Measurements from ENCODE around the gene LIPC.

DNA sequence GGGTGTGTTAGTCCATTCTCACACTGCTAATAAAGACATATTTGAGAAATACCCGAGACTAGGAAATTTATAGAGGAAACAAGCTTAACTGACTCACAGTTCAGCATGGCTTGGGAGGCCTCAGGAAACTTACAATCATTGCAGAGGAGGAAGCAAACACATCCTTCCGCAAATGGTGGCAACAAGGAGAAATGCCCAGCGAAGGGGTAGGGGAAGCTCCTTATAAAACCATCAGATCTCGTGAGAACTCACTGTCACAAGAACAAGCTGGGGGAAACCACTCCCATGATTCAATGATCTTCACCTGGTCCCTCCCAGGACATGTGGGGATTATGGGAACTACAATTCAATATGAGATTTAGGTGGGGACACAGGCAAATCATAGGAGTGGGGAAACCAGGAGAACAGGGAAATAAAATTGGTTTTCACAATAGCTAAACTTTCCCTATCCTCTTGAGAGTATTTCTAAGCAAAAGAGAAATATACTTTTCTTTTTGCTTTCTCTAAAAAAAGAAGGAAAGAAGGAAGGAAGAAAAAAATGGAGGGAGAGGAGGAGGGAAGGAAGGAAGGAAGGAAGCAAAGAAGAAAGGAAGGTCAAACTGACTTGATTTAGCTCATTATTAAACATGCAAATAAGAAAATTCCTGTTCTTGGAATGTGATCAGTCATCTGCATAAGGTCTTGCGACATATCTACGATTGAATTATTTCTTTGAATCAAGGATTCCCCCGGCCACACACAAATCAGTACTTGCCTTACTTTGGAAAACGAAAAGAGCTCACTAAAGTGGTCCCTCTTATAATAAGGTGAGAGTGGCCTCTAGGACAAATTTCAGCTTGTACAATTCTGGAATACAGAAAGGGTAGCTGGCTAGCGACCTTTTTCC lies 75.2 kb downstream of the LIPC start:
- TF ChIP-seq, protein P1, sequence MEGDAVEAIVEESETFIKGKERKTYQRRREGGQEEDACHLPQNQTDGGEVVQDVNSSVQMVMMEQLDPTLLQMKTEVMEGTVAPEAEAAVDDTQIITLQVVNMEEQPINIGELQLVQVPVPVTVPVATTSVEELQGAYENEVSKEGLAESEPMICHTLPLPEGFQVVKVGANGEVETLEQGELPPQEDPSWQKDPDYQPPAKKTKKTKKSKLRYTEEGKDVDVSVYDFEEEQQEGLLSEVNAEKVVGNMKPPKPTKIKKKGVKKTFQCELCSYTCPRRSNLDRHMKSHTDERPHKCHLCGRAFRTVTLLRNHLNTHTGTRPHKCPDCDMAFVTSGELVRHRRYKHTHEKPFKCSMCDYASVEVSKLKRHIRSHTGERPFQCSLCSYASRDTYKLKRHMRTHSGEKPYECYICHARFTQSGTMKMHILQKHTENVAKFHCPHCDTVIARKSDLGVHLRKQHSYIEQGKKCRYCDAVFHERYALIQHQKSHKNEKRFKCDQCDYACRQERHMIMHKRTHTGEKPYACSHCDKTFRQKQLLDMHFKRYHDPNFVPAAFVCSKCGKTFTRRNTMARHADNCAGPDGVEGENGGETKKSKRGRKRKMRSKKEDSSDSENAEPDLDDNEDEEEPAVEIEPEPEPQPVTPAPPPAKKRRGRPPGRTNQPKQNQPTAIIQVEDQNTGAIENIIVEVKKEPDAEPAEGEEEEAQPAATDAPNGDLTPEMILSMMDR (IDR thresholded peaks at IDR 0.05), result no peak
- no peak for TF ChIP-seq POLR2A (IDR thresholded peaks at IDR 0.05)

Measured in testis (tissue), 2 donors.